ENCODE data around the gene TTC27.

DNA sequence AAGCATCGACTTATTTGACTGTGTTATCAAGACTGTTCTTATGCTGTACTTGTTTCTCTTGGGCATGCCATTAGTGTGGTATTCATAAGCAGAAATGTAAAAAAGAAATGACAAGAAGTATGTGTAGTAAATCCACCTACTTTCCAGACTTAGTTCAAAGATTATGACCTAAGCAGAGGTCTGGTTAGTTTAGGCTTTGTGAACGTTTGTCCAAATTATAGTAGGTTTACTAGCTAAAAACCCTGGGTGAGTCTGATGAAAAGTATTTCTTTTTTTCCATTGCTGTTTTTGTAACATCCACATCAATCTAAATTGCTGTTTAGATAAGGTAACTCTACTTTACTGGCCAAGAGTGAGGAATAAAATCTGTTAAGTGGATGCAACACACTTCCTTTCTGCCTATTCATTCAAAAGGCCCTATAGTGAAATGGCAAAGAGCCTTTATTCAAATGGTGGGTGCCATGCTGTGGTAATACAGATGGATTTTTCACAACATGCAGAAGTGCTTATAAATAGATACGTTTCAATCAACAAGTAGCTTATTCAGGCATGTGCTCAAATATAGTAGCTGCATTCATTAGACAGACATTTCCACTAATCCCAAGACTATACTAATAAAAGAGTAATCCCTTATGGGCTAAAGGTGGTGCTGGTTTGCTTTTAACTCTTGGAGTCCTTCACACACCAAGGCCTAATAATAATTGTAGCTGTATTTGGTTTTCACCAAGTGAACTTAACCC is 196.4 kb downstream of the TTC27 start:
- no peak for TF ChIP-seq POLR2AphosphoS5 (IDR thresholded peaks at IDR 0.05; ENCODE audit: insufficient read depth in 1 of 2, low read depth in 1 of 2)
- TF ChIP-seq, protein P1, sequence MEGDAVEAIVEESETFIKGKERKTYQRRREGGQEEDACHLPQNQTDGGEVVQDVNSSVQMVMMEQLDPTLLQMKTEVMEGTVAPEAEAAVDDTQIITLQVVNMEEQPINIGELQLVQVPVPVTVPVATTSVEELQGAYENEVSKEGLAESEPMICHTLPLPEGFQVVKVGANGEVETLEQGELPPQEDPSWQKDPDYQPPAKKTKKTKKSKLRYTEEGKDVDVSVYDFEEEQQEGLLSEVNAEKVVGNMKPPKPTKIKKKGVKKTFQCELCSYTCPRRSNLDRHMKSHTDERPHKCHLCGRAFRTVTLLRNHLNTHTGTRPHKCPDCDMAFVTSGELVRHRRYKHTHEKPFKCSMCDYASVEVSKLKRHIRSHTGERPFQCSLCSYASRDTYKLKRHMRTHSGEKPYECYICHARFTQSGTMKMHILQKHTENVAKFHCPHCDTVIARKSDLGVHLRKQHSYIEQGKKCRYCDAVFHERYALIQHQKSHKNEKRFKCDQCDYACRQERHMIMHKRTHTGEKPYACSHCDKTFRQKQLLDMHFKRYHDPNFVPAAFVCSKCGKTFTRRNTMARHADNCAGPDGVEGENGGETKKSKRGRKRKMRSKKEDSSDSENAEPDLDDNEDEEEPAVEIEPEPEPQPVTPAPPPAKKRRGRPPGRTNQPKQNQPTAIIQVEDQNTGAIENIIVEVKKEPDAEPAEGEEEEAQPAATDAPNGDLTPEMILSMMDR (IDR thresholded peaks at IDR 0.05): no peak
